IPS-18c (cell line): Measurements from ENCODE around the gene ANKRD29.

Experiments used
- H3K4me3 ChIP-seq: 2 replicates; pipeline ENCODE4 v1.7.0; 2013; ENCODE audit warnings: low read depth, mild to moderate bottlenecking, low read length, moderate library complexity; ENCODE audit not compliant: insufficient read depth
- H3K9me3 ChIP-seq: one replicate; pipeline ENCODE4 v1.6.1; 2013; ENCODE audit warnings: mild to moderate bottlenecking, low read length, moderate library complexity; ENCODE audit not compliant: control insufficient read depth, insufficient read depth

Gene ANKRD29

DNA sequence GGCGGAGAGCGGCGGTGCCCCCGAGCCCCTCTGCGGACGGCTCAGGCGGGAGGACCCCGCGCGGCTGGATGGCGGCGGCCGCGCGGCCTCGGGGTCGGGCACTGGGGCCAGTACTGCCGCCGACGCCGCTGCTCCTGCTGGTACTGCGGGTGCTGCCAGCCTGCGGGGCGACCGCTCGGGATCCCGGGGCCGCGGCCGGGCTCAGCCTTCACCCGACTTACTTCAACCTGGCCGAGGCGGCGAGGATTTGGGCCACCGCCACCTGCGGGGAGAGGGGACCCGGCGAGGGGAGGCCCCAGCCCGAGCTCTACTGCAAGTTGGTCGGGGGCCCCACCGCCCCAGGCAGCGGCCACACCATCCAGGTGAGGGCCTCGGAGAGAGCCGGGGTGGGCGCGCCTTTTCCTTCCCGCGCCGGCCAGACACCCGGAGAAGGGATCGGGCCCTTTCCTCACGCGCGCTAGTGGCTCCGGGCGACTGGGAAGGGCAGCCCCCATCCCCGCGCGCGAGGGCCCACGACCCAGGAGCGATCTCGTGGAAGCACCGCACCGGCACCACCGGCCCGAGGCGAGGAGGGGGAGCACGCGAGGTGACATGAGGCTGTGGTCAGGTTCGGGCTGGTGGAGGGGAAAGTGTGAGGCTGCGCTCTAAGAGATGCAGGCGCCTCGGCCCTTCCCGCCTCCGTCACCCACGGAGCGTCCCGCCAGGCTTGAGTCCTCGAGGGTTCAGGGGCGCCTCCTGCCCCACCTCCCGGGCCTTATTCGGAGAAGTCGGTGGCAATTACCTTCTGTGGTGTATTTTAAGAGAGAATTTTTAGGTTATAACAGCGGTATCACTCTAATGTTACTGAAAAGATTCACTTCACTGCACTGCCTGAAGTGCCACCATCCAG is 27.1 kb upstream of the ANKRD29 start:
- peak overlapping the region; percentile 62 for H3K4me3 ChIP-seq
- no peaks in the 10 kb centered on the region for H3K9me3 ChIP-seq

- H3K4me3 ChIP-seq = peak within 1 kb of the TSS; percentile 62
- no peaks in the 10 kb centered on the region for H3K9me3 ChIP-seq
These were observed 26.4 kb upstream of the ANKRD29 start, which contains the start of gene LAMA3 for GRCh38 chr18:23689031-23689615. Gene LAMA3 (plus strand): TSS chr18:23689453. CDS start chr18:23689684, 231 bp downstream.

- no peak overlapping the region for H3K4me3 ChIP-seq
These were observed 25.8 kb upstream of the ANKRD29 start for GRCh38 chr18:23688528-23688927.

GRCh38 chr18:23684515-23685197 is 21.9 kb upstream of the ANKRD29 start:
- H3K9me3 ChIP-seq = no peaks in the 10 kb centered on the region
- H3K4me3 ChIP-seq = no peak overlapping the region

More at GRCh38 chr18:23688528-23688927, 25.8 kb upstream of the ANKRD29 start:
- H3K9me3 ChIP-seq = no peaks in the 10 kb centered on the region

DNA sequence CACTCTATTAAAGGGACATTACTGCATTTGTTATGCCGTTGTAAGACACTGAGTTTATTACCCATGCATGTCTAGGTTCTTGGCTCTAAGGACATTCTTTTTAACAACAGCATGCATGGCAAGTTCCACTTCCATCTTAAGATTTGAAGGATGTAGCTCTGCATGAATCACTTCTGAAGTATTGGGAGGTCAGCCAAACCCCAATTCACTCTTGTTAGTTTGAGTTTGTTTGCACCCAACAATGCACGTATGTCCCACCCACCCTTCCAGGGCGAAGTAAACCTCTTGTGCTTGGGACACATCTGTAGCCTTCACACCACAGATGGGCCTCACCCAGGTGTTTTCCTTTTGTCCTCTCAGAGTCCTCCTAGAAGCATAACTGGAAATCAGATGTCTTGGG is 21.0 kb upstream of the ANKRD29 start:
- H3K9me3 ChIP-seq = no peaks in the 10 kb centered on the region
- H3K4me3 ChIP-seq = no peak overlapping the region

DNA sequence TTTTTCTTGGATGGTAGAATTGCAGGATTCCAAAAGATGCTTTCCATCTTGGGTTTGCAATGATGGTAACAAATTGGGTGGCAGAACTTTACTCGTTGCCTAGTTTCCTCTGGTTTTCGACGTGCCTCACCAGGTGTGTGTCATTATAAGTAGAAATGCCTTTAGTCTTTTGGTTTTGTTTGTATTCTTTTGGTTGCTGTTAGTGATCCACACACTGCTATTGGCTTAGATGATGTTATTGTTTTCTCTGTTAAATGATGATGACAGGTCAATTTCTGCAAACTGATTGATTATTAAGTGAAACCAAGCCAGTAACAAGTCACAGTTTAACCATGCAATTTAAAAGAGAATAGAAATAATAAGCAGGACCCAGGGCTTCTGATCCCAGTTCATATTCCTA is 20.4 kb upstream of the ANKRD29 start:
- H3K9me3 ChIP-seq = no peaks in the 10 kb centered on the region
- no peak overlapping the region for H3K4me3 ChIP-seq

- no peaks in the 10 kb centered on the region for H3K9me3 ChIP-seq
- H3K4me3 ChIP-seq = no peak overlapping the region
These were observed 19.8 kb upstream of the ANKRD29 start for GRCh38 chr18:23682472-23682871.

DNA sequence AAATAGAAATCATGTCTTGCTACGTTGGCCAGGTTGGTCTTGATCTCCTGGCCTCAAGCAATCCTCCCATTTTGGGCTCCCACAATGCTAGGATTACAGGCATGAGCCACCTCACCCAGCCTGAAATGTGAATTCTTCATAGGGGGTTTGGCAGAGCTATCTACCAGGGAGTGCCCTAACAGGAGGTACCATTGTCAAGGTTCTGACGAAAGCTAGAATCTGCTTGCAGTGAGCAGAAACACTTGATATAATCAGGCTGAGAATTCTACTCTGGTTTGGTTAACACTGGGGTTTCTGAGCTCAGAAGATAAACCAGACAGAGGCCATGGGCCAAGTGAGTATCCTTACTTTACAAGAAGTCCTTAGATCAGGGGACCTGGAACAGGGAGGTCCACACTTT is 19.3 kb upstream of the ANKRD29 start:
- no peak overlapping the region for H3K4me3 ChIP-seq
- H3K9me3 ChIP-seq = no peaks in the 10 kb centered on the region

DNA sequence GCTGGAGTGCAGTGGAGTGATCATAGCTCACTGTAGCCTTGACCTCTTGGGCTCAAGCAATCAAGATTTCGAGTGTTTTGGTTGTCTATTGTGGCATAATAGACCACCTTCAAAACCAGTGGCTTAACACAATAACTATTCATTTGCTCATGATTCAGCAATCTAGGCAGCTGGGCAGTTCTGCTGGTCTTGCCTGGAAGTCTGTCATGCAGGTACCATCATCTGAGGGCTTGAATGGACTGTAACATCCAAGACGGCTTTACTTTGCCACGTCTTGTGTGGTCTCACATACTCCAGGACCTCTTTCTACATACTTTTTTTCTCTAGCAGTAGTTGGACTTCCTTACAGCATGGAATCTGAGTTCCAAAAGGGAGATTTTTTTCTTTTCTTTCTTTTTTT is 13.2 kb upstream of the ANKRD29 start:
- Histone ChIP-seq H3K4me3 (no peak overlapping the region), H3K9me3 (no peaks in the 10 kb centered on the region)

DNA sequence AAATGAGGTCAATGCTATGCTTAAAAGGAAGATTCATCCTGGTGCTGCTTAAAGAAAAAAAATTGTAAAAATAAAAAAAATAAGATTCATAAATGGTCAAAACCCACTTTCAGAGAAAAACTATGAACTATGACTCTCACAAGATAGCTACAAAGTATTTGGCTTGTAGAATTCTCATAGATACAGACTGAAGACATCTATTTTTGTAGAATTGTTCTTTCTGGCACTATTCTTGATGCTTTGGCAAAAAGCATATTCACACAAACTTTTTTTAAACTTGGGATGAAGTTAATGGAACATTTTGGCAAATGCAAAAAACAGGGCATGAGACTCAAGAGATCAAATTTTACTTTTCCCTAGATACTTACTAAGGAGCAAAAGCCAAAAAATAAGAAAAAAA is 12.5 kb upstream of the ANKRD29 start:
- H3K4me3 ChIP-seq = no peak overlapping the region

GRCh38 chr18:23673725-23674124 is 11.0 kb upstream of the ANKRD29 start:
- no peak overlapping the region for H3K4me3 ChIP-seq

More for the DNA sequence above, 12.5 kb upstream of the ANKRD29 start:
- peaks cover 4% of the 10 kb centered on the region for H3K9me3 ChIP-seq

DNA sequence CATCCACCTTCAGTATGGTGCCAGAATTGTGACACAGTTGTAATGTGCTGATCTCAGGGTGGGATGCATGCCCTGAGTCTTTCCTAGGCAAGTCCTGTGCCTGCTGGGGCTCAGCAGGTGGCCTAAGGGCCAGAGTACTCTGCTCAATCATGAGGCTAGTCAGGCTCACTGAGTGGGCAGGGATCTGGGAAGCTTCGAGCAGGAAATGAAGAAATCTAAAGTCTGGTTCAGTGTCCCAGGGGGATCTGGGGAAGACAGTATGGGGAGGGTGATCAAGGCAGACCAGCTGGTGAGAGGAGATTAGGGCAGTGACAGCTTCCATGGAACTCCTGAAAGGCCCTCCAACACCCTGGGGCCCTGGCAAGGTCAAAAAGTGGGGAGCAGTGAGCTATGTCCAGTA is 8.9 kb upstream of the ANKRD29 start:
- peaks cover 4% of the 10 kb centered on the region for H3K9me3 ChIP-seq
- H3K4me3 ChIP-seq = no peak overlapping the region

More at GRCh38 chr18:23673725-23674124, 11.0 kb upstream of the ANKRD29 start:
- peaks cover 4% of the 10 kb centered on the region for H3K9me3 ChIP-seq

GRCh38 chr18:23669804-23670405 is 7.2 kb upstream of the ANKRD29 start:
- Histone ChIP-seq H3K9me3 (peaks cover 4% of the 10 kb centered on the region), H3K4me3 (no peak overlapping the region)

- Histone ChIP-seq H3K4me3 (no peak overlapping the region), H3K9me3 (peaks cover 4% of the 10 kb centered on the region)
These were observed 6.6 kb upstream of the ANKRD29 start for GRCh38 chr18:23669202-23669766.

- Histone ChIP-seq H3K9me3 (peaks cover 4% of the 10 kb centered on the region), H3K4me3 (no peak overlapping the region)
These were observed 6.0 kb upstream of the ANKRD29 start for GRCh38 chr18:23668731-23669130.

DNA sequence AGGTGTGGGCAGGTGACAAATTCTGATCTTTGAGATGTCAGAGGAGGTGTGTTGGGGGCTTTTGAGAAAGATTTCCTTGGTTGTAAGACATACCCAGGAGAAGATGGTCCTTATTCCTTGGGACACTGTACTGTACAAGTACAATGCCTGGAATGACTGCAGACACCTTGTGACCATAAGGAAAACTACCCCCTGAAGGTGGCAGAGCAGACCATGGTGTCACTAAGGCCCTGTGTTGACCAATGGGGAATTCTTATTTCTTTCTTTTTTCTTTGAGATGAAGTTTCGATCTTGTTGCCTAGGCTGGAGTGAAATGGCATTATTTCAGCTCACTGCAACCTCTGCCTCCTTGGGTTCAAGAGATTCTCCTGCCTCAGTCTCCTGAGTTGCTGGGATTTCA is 4.4 kb upstream of the ANKRD29 start:
- Histone ChIP-seq H3K4me3 (no peak overlapping the region), H3K9me3 (peaks cover 4% of the 10 kb centered on the region)

GRCh38 chr18:23664674-23665073 is 2.0 kb upstream of the ANKRD29 start:
- H3K9me3 ChIP-seq = no peaks in the 10 kb centered on the region
- no peak overlapping the region for H3K4me3 ChIP-seq
